Pulmonary artery endothelial cell (primary cell): ENCODE measurements around the gene C1S. TPM values are rescaled to one million over a fixed set of nuclear protein-coding genes. Genes with fewer than 3 reads are reported as not detected.

Experiments
- DNase-seq: peaks from one replicate; pipeline ENCODE4 v3.0.0-alpha.2; 2011; ENCODE audit warnings: low read depth, low spot score
- total RNA-seq: library from RNA; depleted of rRNA; stranded (reverse); fragments of >200 nt; gene quantifications from 2 replicates; pipeline ENCODE4 v1.2.3, GENCODE V29; 2014

Gene C1S
- total RNA-seq, 1 donor from 2014 or later: 0.40 TPM

GRCh38 chr12:7075939-7076338 is 15.4 kb downstream of the C1S start:
- no peak for DNase-seq

GRCh38 chr12:7076493-7076892 is 16.0 kb downstream of the C1S start:
- DNase-seq: no peak

GRCh38 chr12:7078163-7078562 is 17.6 kb downstream of the C1S start:
- no peak for DNase-seq

GRCh38 chr12:7079826-7080125 is 19.3 kb downstream of the C1S start:
- DNase-seq: no peak

GRCh38 chr12:7081037-7081436 is 20.5 kb downstream of the C1S start:
- no peak for DNase-seq

- DNase-seq: no peak
Observed at GRCh38 chr12:7083125-7083524, 22.6 kb downstream of the C1S start.

GRCh38 chr12:7089196-7089871 is 28.8 kb downstream of the C1S start:
- no peak for DNase-seq

- no peak for DNase-seq
Observed at GRCh38 chr12:7090222-7090998, 29.9 kb downstream of the C1S start.

- no peak for DNase-seq
Observed at GRCh38 chr12:7091171-7091570, 30.7 kb downstream of the C1S start.

- no peak for DNase-seq
Observed at GRCh38 chr12:7091660-7092228, 31.2 kb downstream of the C1S start.

GRCh38 chr12:7092229-7092985 is 31.9 kb downstream of the C1S start, which contains the start of gene C1R:
Gene C1R (minus strand): TSS chr12:7092445. CDS start chr12:7092388, 57 bp downstream.
- DNase-seq: no peak

GRCh38 chr12:7092986-7093460 is 32.5 kb downstream of the C1S start:
- DNase-seq: no peak

- no peak for DNase-seq
Observed at GRCh38 chr12:7093486-7093885, 33.0 kb downstream of the C1S start.

- no peak for DNase-seq
Observed at GRCh38 chr12:7093892-7094291, 33.4 kb downstream of the C1S start.

- DNase-seq: no peak
Observed at GRCh38 chr12:7096006-7096932, 35.8 kb downstream of the C1S start.

- no peak for DNase-seq
Observed at GRCh38 chr12:7096979-7097378, 36.5 kb downstream of the C1S start.

GRCh38 chr12:7099290-7099996 is 38.9 kb downstream of the C1S start:
- no peak for DNase-seq

GRCh38 chr12:7100239-7100638 is 39.7 kb downstream of the C1S start:
- no peak for DNase-seq

GRCh38 chr12:7101047-7101693 is 40.7 kb downstream of the C1S start:
- no peak for DNase-seq

GRCh38 chr12:7101694-7102131 is 41.2 kb downstream of the C1S start:
- DNase-seq: no peak
